Astrocyte of the cerebellum (primary cell): ENCODE data around the gene AAK1.

Source experiments
- DNase-seq: peaks from one replicate; pipeline ENCODE4 v3.0.0-alpha.2; 2011; ENCODE audit warnings: low read depth
- H3K4me3 ChIP-seq: 2 replicates; pipeline ENCODE4 v1.5.1; 2011; ENCODE audit warnings: mild to moderate bottlenecking, low read depth, low read length, moderate library complexity
- in situ Hi-C: cut with HindIII; loops from 2 replicates; pipeline ENCODE4 v1.10.0; 2017; ENCODE audit warnings: low sequenced_read_pairs
- TF ChIP-seq, protein P1 (sequence below): IDR thresholded peaks from 2 replicates; pipeline ENCODE4 v1.5.1; 2012; ENCODE audit warnings: low read length, low read depth, moderate library complexity, mild to moderate bottlenecking; ENCODE audit errors: missing control alignments

Gene AAK1

DNA sequence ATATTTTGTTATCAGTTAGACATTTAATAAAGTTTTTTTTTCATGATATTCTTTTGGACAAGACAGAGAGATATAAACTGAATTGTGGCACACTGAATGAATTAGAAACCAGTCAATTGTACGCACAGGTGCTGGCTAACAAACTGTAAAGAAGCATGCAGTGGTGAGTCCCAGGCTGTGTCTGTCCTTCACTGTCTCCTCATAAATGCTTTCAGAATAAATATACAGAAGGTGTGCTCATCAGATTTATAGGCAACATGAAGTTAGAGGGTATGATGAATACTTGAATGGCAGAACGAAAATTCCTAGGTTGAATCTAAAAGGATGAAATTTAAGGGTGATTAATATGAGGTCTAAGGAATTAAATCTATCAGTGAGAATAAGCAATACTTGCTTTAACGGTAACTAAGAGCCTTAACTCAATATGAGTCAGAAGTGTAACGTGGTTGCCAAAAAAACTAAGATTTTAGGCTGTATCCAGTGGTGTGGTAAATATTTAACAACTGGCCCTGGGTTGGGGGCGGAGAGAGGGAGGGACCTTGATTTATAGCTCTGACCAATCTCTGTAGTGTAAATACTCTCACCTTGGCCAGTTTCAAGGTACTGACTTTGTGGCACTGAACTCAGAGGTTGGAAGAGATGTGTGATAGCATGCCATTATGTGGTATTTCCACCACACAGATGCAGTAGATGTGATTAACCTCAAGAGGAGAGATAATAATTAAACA is 41.9 kb upstream of the AAK1 start:
- no peak overlapping the region for H3K4me3 ChIP-seq
- in situ Hi-C loops = no loop called here
- TF ChIP-seq, protein P1, sequence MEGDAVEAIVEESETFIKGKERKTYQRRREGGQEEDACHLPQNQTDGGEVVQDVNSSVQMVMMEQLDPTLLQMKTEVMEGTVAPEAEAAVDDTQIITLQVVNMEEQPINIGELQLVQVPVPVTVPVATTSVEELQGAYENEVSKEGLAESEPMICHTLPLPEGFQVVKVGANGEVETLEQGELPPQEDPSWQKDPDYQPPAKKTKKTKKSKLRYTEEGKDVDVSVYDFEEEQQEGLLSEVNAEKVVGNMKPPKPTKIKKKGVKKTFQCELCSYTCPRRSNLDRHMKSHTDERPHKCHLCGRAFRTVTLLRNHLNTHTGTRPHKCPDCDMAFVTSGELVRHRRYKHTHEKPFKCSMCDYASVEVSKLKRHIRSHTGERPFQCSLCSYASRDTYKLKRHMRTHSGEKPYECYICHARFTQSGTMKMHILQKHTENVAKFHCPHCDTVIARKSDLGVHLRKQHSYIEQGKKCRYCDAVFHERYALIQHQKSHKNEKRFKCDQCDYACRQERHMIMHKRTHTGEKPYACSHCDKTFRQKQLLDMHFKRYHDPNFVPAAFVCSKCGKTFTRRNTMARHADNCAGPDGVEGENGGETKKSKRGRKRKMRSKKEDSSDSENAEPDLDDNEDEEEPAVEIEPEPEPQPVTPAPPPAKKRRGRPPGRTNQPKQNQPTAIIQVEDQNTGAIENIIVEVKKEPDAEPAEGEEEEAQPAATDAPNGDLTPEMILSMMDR = no peak
- DNase-seq = peak; percentile 22

DNA sequence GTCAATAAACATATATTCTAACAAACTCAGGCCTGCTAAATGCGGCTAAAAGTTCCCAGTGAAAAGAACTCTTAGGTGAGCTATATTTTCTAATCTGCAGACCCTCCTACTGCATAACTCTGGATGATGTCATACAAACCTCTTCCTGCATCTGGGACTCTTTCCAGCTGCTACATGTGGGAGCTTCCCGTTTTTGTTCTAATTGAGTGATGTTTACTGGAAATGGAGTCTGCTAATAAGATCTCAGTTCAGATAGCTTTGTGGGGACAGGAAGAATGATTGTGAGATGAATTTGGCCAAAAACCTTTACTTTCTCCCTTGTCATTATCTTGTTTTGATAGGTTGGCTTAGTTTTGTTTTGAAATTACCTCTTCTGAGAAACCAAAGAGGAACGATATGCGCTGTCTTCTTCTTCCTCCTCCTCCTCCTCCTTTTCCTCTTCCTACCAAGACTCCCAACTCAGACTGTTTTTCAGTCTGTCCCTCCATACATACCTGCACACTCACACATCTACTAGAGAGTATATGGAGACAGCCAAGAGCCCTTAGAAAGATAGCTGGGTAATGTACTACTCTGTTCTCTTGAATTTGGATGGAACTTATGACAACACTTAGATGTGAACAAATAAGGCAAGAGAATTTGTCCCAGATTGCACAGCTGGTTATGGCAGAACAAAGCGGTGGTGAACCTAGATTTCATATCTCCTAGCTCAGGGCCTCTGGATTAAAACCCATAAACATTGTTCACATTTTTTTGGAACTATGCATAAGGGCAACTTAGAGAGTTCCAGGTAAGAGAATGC is 39.8 kb upstream of the AAK1 start:
- in situ Hi-C loops = no loop called here
- no peak overlapping the region for H3K4me3 ChIP-seq
- DNase-seq = peak; percentile 84
- TF ChIP-seq, protein P1 = no peak

DNA sequence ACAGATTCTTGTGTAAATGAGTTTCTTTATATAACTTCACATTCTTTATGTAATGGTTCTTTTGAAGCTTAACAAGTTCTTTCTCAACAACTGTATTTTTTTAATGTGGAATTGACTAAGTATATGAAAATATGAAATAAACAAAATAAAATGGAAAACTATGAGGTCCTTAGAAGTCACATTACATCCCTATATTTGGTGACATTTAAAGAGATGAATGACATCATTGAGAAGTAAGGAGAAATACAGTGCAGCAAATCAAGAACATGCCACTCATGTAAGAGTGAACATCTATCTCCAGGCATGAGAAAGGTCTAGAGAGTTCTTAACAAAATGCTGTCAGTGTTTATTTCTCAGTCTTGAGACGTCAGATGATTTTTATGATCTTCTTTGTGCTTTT is 39.0 kb upstream of the AAK1 start:
- in situ Hi-C loops = no loop called here
- TF ChIP-seq, protein P1 = no peak
- no peak overlapping the region for H3K4me3 ChIP-seq
- no peak for DNase-seq

DNA sequence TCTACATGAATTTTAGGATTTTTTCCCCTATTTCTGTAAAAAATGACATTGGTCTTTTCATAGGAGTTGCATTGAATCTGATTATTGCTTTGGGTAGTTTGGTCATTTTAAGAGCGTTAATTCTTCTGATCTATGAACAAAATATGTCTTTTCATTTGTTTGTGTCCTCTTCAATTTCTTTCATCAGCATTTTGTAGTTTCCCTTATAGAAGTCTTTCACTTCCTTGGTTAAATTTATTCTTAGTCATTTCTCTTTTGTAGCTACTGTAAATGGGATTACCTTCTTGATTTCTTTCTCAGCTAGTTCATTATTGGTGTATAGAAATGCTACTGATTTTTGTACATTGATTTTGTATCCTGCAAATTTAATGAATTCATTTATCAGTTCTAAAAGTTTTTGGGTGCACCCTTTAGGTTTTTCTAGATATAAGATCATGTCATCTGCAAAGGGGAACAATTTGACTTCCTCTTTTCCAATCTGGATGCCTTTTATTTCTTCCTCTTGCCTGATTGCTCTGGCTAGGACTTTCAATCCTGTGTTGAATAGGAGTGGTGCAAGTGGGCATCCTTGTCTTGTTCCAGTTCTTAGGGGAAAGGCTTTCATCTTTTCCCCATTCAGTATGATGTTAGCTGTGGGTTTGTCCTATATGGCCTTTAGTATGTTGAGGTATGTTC is 36.6 kb upstream of the AAK1 start:
- no peak for DNase-seq
- TF ChIP-seq, protein P1 = no peak
- in situ Hi-C loops = no loop called here
- H3K4me3 ChIP-seq = no peak overlapping the region

DNA sequence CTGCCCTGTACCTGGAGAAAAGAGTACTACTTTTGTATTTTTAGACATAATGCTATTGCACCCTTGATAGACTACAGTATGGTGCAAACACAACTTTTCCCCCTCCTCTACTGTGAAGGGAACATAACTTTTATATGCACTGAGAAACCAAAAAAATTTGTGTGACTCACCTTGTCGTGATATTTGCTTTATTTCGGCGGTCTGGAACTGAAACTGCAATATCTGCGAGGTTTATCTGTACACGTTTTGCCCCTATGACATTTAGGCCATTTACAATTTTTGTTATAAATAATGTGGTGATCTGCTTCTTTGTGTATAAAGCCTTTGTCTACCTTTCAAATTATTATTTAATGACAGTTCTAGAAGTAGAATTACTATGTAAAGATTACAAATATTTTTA is 34.4 kb upstream of the AAK1 start:
- in situ Hi-C loops = no loop called here
- TF ChIP-seq, protein P1 = no peak
- no peak for DNase-seq
- no peak overlapping the region for H3K4me3 ChIP-seq

DNA sequence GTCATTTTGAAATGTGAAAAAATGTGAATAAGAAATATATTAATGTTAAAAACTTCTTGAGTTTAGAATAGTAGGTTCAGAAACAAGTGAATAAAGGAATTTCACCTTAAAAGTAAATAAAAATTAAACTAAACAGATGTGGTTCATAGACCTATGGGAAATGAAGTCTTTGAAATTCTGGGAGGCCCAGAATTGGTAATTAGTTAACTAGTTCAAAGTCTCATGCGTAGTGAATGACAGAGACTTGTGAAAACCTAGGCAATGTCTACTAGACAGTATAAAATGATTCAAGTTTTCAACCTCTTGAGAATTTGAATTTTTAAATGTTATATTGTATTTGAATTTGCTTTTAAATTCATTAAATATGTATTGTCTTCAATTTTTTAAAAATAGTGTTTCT is 32.6 kb upstream of the AAK1 start:
- no peak overlapping the region for H3K4me3 ChIP-seq
- no peak for DNase-seq

More for the DNA sequence above, 32.6 kb upstream of the AAK1 start:
- in situ Hi-C loops = no loop called here
- TF ChIP-seq, protein P1 = no peak
